ENCODE measurements around the gene SNRNP70. TPM values are rescaled to one million over a fixed set of nuclear protein-coding genes. Genes with fewer than 3 reads are reported as not detected.

Gene SNRNP70
- total and polyA plus RNA-seq, 9 donors, result 157 to 276 (median 221) TPM

GRCh38 chr19:49061445-49061844 is 23.8 kb upstream of the SNRNP70 start:
- Histone ChIP-seq H3K27ac (ENCODE audit: low read length) (no peak overlapping the region), H3K36me3 (ENCODE audit: control insufficient read depth, insufficient read depth, low read length) (no peaks in the 10 kb centered on the region), H3K9me3 (replicated peaks; ENCODE audit: control insufficient read depth, low read depth, low read length) (no peaks in the 10 kb centered on the region), H3K4me3 (ENCODE audit: low read length) (no peak overlapping the region), H3K27me3 (ENCODE audit: control insufficient read depth, insufficient read depth, low read length) (peaks cover 78% of the 10 kb centered on the region), H3K4me1 (ENCODE audit: control insufficient read depth, insufficient read depth, low read length) (peaks cover 34% of the 10 kb centered on the region)
- WGBS (ENCODE audit: insufficient coverage), result 68% methylated on average over 25 of the region's 25 CpGs
- no peak for DNase-seq

GRCh38 chr19:49064029-49064629 is 21.1 kb upstream of the SNRNP70 start:
- Histone ChIP-seq H3K36me3 (ENCODE audit: control insufficient read depth, insufficient read depth, low read length) (no peaks in the 10 kb centered on the region), H3K4me1 (ENCODE audit: control insufficient read depth, insufficient read depth, low read length) (peaks cover 28% of the 10 kb centered on the region), H3K4me3 (ENCODE audit: low read length) (no peak overlapping the region), H3K27ac (ENCODE audit: low read length) (no peak overlapping the region), H3K27me3 (ENCODE audit: control insufficient read depth, insufficient read depth, low read length) (peaks cover 72% of the 10 kb centered on the region), H3K9me3 (replicated peaks; ENCODE audit: control insufficient read depth, low read depth, low read length) (no peaks in the 10 kb centered on the region)
- 30% methylated on average over 3 of the region's 10 CpGs for WGBS (ENCODE audit: insufficient coverage)
- no peak for DNase-seq

GRCh38 chr19:49064768-49065611 is 20.3 kb upstream of the SNRNP70 start, which contains the start of gene NTF4:
Gene NTF4 (minus strand): TSS chr19:49064818. CDS start chr19:49061997, 2,821 bp downstream.
- Histone ChIP-seq H3K27me3 (ENCODE audit: control insufficient read depth, insufficient read depth, low read length) (peaks cover 71% of the 10 kb centered on the region), H3K4me3 (ENCODE audit: low read length) (no peak within 1 kb of the TSS), H3K27ac (ENCODE audit: low read length) (no peak within 1 kb of the TSS), H3K36me3 (ENCODE audit: control insufficient read depth, insufficient read depth, low read length) (no peaks in the 10 kb centered on the region), H3K4me1 (ENCODE audit: control insufficient read depth, insufficient read depth, low read length) (peaks cover 28% of the 10 kb centered on the region), H3K9me3 (replicated peaks; ENCODE audit: control insufficient read depth, low read depth, low read length) (no peaks in the 10 kb centered on the region)
- under 1% methylated on average over 37 of the region's 53 CpGs for WGBS (ENCODE audit: insufficient coverage)
- peak; percentile 41 for DNase-seq

GRCh38 chr19:49065905-49066512 is 19.2 kb upstream of the SNRNP70 start:
- Histone ChIP-seq H3K36me3 (ENCODE audit: control insufficient read depth, insufficient read depth, low read length) (no peaks in the 10 kb centered on the region), H3K4me3 (ENCODE audit: low read length) (no peak overlapping the region), H3K27ac (ENCODE audit: low read length) (peak overlapping the region; percentile 47), H3K9me3 (replicated peaks; ENCODE audit: control insufficient read depth, low read depth, low read length) (no peaks in the 10 kb centered on the region), H3K27me3 (ENCODE audit: control insufficient read depth, insufficient read depth, low read length) (peaks cover 73% of the 10 kb centered on the region), H3K4me1 (ENCODE audit: control insufficient read depth, insufficient read depth, low read length) (peaks cover 28% of the 10 kb centered on the region)
- WGBS (ENCODE audit: insufficient coverage), result no CpG with 5 or more reads among the region's 13 CpGs
- peak; percentile 53 for DNase-seq

- Histone ChIP-seq H3K36me3 (ENCODE audit: control insufficient read depth, insufficient read depth, low read length) (no peaks in the 10 kb centered on the region), H3K27me3 (ENCODE audit: control insufficient read depth, insufficient read depth, low read length) (peaks cover 78% of the 10 kb centered on the region), H3K9me3 (replicated peaks; ENCODE audit: control insufficient read depth, low read depth, low read length) (no peaks in the 10 kb centered on the region), H3K4me3 (ENCODE audit: low read length) (no peak overlapping the region), H3K4me1 (ENCODE audit: control insufficient read depth, insufficient read depth, low read length) (peaks cover 31% of the 10 kb centered on the region), H3K27ac (ENCODE audit: low read length) (no peak overlapping the region)
- DNase-seq, result no peak
- 67% methylated on average over 3 of the region's 3 CpGs for WGBS (ENCODE audit: insufficient coverage)
Measured at GRCh38 chr19:49067554-49067953, 17.7 kb upstream of the SNRNP70 start.

GRCh38 chr19:49069026-49069425 is 16.2 kb upstream of the SNRNP70 start:
- Histone ChIP-seq H3K9me3 (replicated peaks; ENCODE audit: control insufficient read depth, low read depth, low read length) (no peaks in the 10 kb centered on the region), H3K4me1 (ENCODE audit: control insufficient read depth, insufficient read depth, low read length) (peaks cover 36% of the 10 kb centered on the region), H3K4me3 (ENCODE audit: low read length) (no peak overlapping the region), H3K27me3 (ENCODE audit: control insufficient read depth, insufficient read depth, low read length) (peaks cover 85% of the 10 kb centered on the region), H3K36me3 (ENCODE audit: control insufficient read depth, insufficient read depth, low read length) (no peaks in the 10 kb centered on the region), H3K27ac (ENCODE audit: low read length) (no peak overlapping the region)
- no peak for DNase-seq
- 80% methylated on average over 7 of the region's 9 CpGs for WGBS (ENCODE audit: insufficient coverage)

- DNase-seq, result no peak
- peaks cover 80% of the 10 kb centered on the region for H3K27me3 ChIP-seq (ENCODE audit: control insufficient read depth, insufficient read depth, low read length)
- WGBS (ENCODE audit: insufficient coverage), result 91% methylated on average over 21 of the region's 21 CpGs
Measured at GRCh38 chr19:49070416-49070815, 14.8 kb upstream of the SNRNP70 start.

GRCh38 chr19:49071860-49072547 is 13.2 kb upstream of the SNRNP70 start:
- H3K4me1 ChIP-seq (ENCODE audit: control insufficient read depth, insufficient read depth, low read length), result peaks cover 15% of the 10 kb centered on the region
- H3K27me3 ChIP-seq (ENCODE audit: control insufficient read depth, insufficient read depth, low read length), result peaks cover 64% of the 10 kb centered on the region
- no peaks in the 10 kb centered on the region for H3K9me3 ChIP-seq (replicated peaks; ENCODE audit: control insufficient read depth, low read depth, low read length)
- no peaks in the 10 kb centered on the region for H3K36me3 ChIP-seq (ENCODE audit: control insufficient read depth, insufficient read depth, low read length)
- H3K4me3 ChIP-seq (ENCODE audit: low read length), result peak overlapping the region; percentile 24
- WGBS (ENCODE audit: insufficient coverage), result 3% methylated on average over 93 of the region's 93 CpGs
- peak overlapping the region; percentile 55 for H3K27ac ChIP-seq (ENCODE audit: low read length)
- no peak for DNase-seq

More at GRCh38 chr19:49070416-49070815, 14.8 kb upstream of the SNRNP70 start:
- H3K4me3 ChIP-seq (ENCODE audit: low read length), result no peak overlapping the region
- H3K36me3 ChIP-seq (ENCODE audit: control insufficient read depth, insufficient read depth, low read length), result no peaks in the 10 kb centered on the region
- H3K9me3 ChIP-seq (replicated peaks; ENCODE audit: control insufficient read depth, low read depth, low read length), result no peaks in the 10 kb centered on the region
- peaks cover 27% of the 10 kb centered on the region for H3K4me1 ChIP-seq (ENCODE audit: control insufficient read depth, insufficient read depth, low read length)
- no peak overlapping the region for H3K27ac ChIP-seq (ENCODE audit: low read length)

GRCh38 chr19:49073514-49074378 is 11.5 kb upstream of the SNRNP70 start:
- H3K4me3 ChIP-seq (ENCODE audit: low read length), result peak overlapping the region; percentile 21
- peak; percentile 65 for DNase-seq
- WGBS (ENCODE audit: insufficient coverage), result 61% methylated on average over 14 of the region's 23 CpGs

More at GRCh38 chr19:49073514-49074378, 11.5 kb upstream of the SNRNP70 start:
- Histone ChIP-seq H3K9me3 (replicated peaks; ENCODE audit: control insufficient read depth, low read depth, low read length) (no peaks in the 10 kb centered on the region), H3K27me3 (ENCODE audit: control insufficient read depth, insufficient read depth, low read length) (peaks cover 54% of the 10 kb centered on the region), H3K36me3 (ENCODE audit: control insufficient read depth, insufficient read depth, low read length) (no peaks in the 10 kb centered on the region), H3K4me1 (ENCODE audit: control insufficient read depth, insufficient read depth, low read length) (peaks cover 11% of the 10 kb centered on the region), H3K27ac (ENCODE audit: low read length) (peak overlapping the region; percentile 87)

All from muscle of leg (tissue), 11 donors.